Coronary artery (tissue), 2 donors: ENCODE data around the gene CLEC20A.

ENCODE experiments used
- DNase-seq: peaks from one replicate; pipeline ENCODE4 v3.0.0-alpha.2; 2017; ENCODE audit warnings: low spot score
- H3K27ac ChIP-seq, 2 donors: fragments of 200-600 bp; sonication (generic); one replicate each; pipeline ENCODE4 v1.5.1; 2016 to 2019
- H3K4me3 ChIP-seq: fragments of 200-600 bp; sonication (generic); 2 replicates; pipeline ENCODE4 v1.5.1; 2016; ENCODE audit warnings: mild to moderate bottlenecking, moderate library complexity
- TF ChIP-seq, protein P1 (sequence below): fragments of 200-600 bp; sonication (generic); IDR thresholded peaks from one replicate; pipeline ENCODE4 v1.5.1; 2019; ENCODE audit warnings: antibody characterized with exemption

Gene CLEC20A

DNA sequence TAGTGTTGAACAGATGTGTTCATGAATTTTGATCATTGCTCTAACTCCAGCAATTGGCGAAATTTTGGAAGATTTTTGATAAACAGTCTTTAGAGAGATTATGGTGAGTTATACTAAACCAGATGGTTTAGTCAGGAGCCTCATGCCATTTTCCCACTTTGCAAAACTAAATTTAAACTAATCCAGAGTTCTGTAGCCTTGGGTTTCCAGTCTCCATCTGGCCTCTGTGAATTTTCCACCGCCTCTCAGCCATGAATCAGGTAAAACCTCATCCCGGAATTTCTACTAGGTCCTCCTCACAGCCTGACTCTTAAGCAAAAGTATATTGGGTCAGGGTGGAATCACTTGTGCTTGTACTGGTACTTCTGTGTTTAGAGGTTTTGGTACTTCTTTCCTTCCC, 44.8 kb downstream of the CLEC20A start:
- TF ChIP-seq, protein P1, sequence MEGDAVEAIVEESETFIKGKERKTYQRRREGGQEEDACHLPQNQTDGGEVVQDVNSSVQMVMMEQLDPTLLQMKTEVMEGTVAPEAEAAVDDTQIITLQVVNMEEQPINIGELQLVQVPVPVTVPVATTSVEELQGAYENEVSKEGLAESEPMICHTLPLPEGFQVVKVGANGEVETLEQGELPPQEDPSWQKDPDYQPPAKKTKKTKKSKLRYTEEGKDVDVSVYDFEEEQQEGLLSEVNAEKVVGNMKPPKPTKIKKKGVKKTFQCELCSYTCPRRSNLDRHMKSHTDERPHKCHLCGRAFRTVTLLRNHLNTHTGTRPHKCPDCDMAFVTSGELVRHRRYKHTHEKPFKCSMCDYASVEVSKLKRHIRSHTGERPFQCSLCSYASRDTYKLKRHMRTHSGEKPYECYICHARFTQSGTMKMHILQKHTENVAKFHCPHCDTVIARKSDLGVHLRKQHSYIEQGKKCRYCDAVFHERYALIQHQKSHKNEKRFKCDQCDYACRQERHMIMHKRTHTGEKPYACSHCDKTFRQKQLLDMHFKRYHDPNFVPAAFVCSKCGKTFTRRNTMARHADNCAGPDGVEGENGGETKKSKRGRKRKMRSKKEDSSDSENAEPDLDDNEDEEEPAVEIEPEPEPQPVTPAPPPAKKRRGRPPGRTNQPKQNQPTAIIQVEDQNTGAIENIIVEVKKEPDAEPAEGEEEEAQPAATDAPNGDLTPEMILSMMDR: no peak
- Histone ChIP-seq H3K27ac (no peak overlapping the region), H3K4me3 (no peak overlapping the region)
- no peak for DNase-seq

DNA sequence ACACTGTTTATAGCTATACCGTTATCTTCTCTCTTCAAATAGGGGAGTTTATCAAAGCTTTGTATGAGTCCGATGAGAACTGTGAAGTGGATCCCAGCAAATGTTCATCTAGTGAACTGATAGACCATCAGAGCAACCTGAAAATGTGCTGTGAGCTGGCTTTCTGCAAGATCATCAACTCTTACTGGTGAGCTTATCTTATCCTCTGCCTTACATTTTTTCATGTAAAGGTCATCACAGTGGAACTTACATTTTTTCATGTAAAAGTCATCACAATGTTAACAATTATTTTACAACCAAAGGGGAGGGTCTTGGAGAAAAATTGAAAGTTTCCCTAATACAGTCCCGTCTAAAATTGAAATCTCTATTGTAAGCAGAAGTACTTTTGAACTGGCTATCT, 45.2 kb downstream of the CLEC20A start:
- Histone ChIP-seq H3K27ac (no peak overlapping the region), H3K4me3 (no peak overlapping the region)
- TF ChIP-seq, protein P1: no peak
- no peak for DNase-seq

DNA sequence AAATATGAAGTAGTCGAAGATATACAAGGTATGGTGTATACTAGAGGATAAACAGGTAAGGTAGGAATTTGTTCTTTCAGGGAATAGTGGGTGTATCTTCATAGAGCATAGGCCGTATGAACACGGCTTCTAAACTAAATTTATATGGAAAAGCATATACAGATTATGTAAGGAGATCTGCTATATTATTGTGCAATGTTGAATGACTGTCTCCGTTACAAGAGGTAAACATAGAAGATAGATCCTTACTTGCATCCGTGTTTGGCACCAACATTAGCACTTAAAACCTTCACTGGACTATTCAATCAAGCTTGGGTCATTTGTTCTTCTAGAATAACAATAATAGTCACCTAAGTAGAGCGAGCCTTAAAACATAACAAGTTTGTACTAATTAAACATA, 45.9 kb downstream of the CLEC20A start:
- Histone ChIP-seq H3K4me3 (no peak overlapping the region), H3K27ac (no peak overlapping the region)
- TF ChIP-seq, protein P1: no peak
- no peak for DNase-seq

DNA sequence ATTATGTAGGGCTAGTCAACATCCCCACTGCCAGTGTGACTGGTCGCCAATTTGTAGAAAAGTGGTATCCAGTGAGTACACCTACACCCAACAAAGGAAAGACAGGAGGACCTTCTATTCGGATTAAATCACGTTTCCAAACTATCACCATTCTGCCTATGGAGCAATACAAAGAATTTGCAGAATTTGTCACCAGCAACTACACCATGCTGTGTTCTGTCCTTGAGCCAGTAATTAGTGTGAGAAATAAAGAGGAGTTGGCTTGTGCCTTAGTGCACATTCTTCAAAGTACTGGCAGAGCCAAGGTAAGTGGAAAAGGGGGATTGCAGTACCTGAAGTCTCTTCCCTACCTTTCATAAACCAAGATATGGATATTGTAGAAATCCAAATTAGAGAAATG, 53.8 kb downstream of the CLEC20A start:
- Histone ChIP-seq H3K27ac (no peak overlapping the region), H3K4me3 (no peak overlapping the region)
- DNase-seq: no peak
- TF ChIP-seq, protein P1: no peak

DNA sequence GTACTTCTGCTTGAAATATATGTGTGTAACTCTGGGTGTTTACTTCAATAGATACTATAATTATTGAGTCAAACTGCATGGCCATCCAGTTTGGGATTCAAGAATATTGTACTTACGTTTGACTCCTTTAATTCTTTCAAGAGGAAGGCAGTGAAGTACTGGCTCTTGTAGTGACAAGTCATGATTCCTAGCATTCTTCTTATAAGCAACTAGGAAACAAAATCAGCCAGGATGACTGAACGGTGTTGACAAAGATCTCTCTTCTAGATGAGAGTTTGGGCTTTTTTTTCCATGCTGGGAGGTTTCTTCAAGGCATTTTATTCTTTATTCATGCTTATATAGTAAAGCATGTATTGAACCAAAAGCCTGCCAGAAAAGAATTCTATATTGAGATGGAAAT, 58.3 kb downstream of the CLEC20A start:
- Histone ChIP-seq H3K27ac (no peak overlapping the region), H3K4me3 (no peak overlapping the region)
- DNase-seq: no peak
- TF ChIP-seq, protein P1: no peak

DNA sequence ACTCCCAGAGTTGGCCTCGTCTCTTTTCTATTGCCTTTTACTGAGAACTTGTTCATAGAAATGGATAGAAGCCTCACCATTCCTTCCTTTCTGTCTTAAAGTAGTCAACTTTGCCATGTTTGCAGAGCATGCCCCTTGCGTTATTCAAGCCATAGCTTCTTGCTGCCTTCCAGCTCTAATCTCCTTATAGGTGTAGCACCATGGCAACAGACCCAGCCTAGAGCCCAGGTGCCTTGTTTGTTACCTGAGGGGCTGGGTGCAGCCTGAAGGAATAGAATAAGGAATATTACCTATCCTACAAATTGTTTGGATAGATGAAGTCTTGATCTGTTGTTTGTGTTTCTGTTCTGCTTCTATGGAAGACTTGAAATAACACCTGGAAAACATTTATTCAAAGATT, 59.9 kb downstream of the CLEC20A start:
- no peak overlapping the region for H3K27ac ChIP-seq
- TF ChIP-seq, protein P1: no peak
- H3K4me3 ChIP-seq: no peak overlapping the region
- no peak for DNase-seq

DNA sequence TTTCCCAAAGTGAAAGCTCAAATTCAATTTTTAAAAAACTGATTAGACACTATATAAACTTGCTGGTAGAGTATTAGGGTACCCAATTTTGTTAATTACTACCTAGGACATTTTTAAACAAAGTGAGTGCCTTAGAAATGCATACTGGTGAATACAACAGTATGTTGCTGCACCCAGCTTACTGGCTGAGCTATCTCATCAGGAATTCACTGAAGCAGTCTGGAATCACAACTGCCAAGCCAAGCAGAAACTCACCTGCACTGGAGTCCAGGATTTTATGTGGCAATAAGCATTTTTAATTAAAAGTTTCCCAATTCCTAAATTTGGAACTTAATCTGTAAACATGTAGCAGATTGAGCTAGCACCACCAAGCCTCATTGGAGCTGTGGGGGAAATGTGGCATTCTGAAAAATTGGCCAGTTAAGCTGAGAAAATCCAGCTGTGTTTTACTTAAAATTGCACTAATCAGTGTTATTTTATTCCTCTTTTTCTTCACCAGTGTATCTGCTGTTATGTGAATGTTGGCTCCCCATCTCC, 61.8 kb downstream of the CLEC20A start:
- TF ChIP-seq, protein P1: no peak
- H3K4me3 ChIP-seq: no peak overlapping the region
- no peak for DNase-seq

More for the DNA sequence above, 61.8 kb downstream of the CLEC20A start:
- H3K27ac ChIP-seq: no peak overlapping the region
